Neural crest cell (in vitro differentiated cells): Measurements from ENCODE around the gene KISS1R. TPM values are rescaled to one million over a fixed set of nuclear protein-coding genes. Genes with fewer than 3 reads are reported as not detected.

Experiments used
- DNase-seq: peaks from one replicate; pipeline ENCODE4 v3.0.0; 2021; ENCODE audit warnings: low read depth, mixed read lengths, low spot score
- H3K27ac Mint-ChIP-seq: one replicate; pipeline ENCODE4 v1.8.0; 2021; ENCODE audit warnings: mild to moderate bottlenecking, mixed read lengths; ENCODE audit not compliant: unreplicated experiment
- H3K27me3 Mint-ChIP-seq: 2 replicates; pipeline ENCODE4 v1.8.0; 2021; ENCODE audit warnings: low read depth, mild to moderate bottlenecking, mixed read lengths
- H3K36me3 Mint-ChIP-seq: 2 replicates; pipeline ENCODE4 v1.8.0; 2021; ENCODE audit warnings: low read depth, mild to moderate bottlenecking, mixed read lengths
- H3K4me1 Mint-ChIP-seq: 2 replicates; pipeline ENCODE4 v1.8.0; 2021; ENCODE audit warnings: mixed read lengths
- H3K4me3 Mint-ChIP-seq: one replicate; pipeline ENCODE4 v1.8.0; 2021; ENCODE audit warnings: mild to moderate bottlenecking, mixed read lengths
- H3K9me3 Mint-ChIP-seq: 2 replicates; pipeline ENCODE4 v1.8.0; 2021; ENCODE audit warnings: mixed read lengths
- CTCF ChIP-seq: fragments of 200-600 bp; sonication (generic); conservative IDR thresholded peaks from 2 replicates; pipeline ENCODE4 v1.5.0; 2021; ENCODE audit warnings: antibody characterized with exemption, mild to moderate bottlenecking
- total RNA-seq: library from RNA; stranded (reverse); gene quantifications from 2 replicates; pipeline ENCODE4 v1.2.1, GENCODE V29; 2021

Gene KISS1R
- total RNA-seq, 1 donor from 2014 or later, result 2.4 TPM

GRCh38 chr19:934865-935479, 17.8 kb downstream of the KISS1R start:
- peaks cover 13% of the 10 kb centered on the region for H3K36me3 Mint-ChIP-seq
- H3K4me3 Mint-ChIP-seq, result no peak overlapping the region
- TF ChIP-seq CTCF, result no peak
- H3K9me3 Mint-ChIP-seq, result no peaks in the 10 kb centered on the region
- DNase-seq, result no peak
- H3K4me1 Mint-ChIP-seq, result peaks cover 11% of the 10 kb centered on the region
- peaks cover 23% of the 10 kb centered on the region for H3K27me3 Mint-ChIP-seq
- no peak overlapping the region for H3K27ac Mint-ChIP-seq

- Mint-ChIP-seq H3K4me3 (no peak overlapping the region), H3K9me3 (no peaks in the 10 kb centered on the region), H3K27me3 (peaks cover 28% of the 10 kb centered on the region), H3K36me3 (peaks cover 17% of the 10 kb centered on the region), H3K4me1 (peaks cover 17% of the 10 kb centered on the region), H3K27ac (no peak overlapping the region)
- no peak for TF ChIP-seq CTCF
- DNase-seq, result no peak
These were observed 19.0 kb downstream of the KISS1R start for GRCh38 chr19:936175-936546.

GRCh38 chr19:937259-937694, 20.1 kb downstream of the KISS1R start:
- H3K27me3 Mint-ChIP-seq, result peaks cover 35% of the 10 kb centered on the region
- H3K9me3 Mint-ChIP-seq, result no peaks in the 10 kb centered on the region
- H3K27ac Mint-ChIP-seq, result no peak overlapping the region
- peaks cover 21% of the 10 kb centered on the region for H3K36me3 Mint-ChIP-seq
- DNase-seq, result no peak
- TF ChIP-seq CTCF, result no peak
- H3K4me1 Mint-ChIP-seq, result peaks cover 23% of the 10 kb centered on the region
- no peak overlapping the region for H3K4me3 Mint-ChIP-seq

- TF ChIP-seq CTCF, result no peak
- no peak for DNase-seq
- no peak overlapping the region for H3K4me3 Mint-ChIP-seq
These were observed 21.2 kb downstream of the KISS1R start for GRCh38 chr19:938233-938923.

GRCh38 chr19:939439-939838, 22.3 kb downstream of the KISS1R start:
- Mint-ChIP-seq H3K36me3 (peaks cover 24% of the 10 kb centered on the region), H3K9me3 (no peaks in the 10 kb centered on the region), H3K4me1 (peaks cover 19% of the 10 kb centered on the region), H3K27ac (no peak overlapping the region), H3K27me3 (peaks cover 44% of the 10 kb centered on the region), H3K4me3 (peak overlapping the region; percentile 62)
- DNase-seq, result no peak
- no peak for TF ChIP-seq CTCF

More at GRCh38 chr19:938233-938923, 21.2 kb downstream of the KISS1R start:
- peaks cover 24% of the 10 kb centered on the region for H3K36me3 Mint-ChIP-seq
- peaks cover 19% of the 10 kb centered on the region for H3K4me1 Mint-ChIP-seq
- H3K27me3 Mint-ChIP-seq, result peaks cover 40% of the 10 kb centered on the region
- no peaks in the 10 kb centered on the region for H3K9me3 Mint-ChIP-seq
- H3K27ac Mint-ChIP-seq, result no peak overlapping the region
